Activated gamma-delta T cell (primary cell): ENCODE data around the gene ABHD6.
"Not testable (repeated sequence)": the region's sequence is repeated elsewhere in the genome, so short reads cannot be mapped to it uniquely, and the experiment has no call there.

Source experiments
- DNase-seq: peaks from one replicate; lab custom pipeline; 2025; lab: John Stamatoyannopoulos, UW

ABHD6 gene

GRCh38 chr3:58243976-58244585, 6.5 kb downstream of the ABHD6 start:
- no peak for DNase-seq

GRCh38 chr3:58246148-58247047, 8.8 kb downstream of the ABHD6 start:
- DNase-seq = no peak

- no peak for DNase-seq
Observed at GRCh38 chr3:58249358-58250092, 11.9 kb downstream of the ABHD6 start.

- DNase-seq = no peak
Observed at GRCh38 chr3:58250093-58250707, 12.6 kb downstream of the ABHD6 start.

- no peak for DNase-seq
Observed at GRCh38 chr3:58251631-58252035, 14.0 kb downstream of the ABHD6 start.

GRCh38 chr3:58254144-58254543, 16.6 kb downstream of the ABHD6 start:
- DNase-seq = no peak

GRCh38 chr3:58256061-58256460, 18.5 kb downstream of the ABHD6 start:
- DNase-seq = no peak

- no peak for DNase-seq
Observed at GRCh38 chr3:58256511-58256910, 18.9 kb downstream of the ABHD6 start.

GRCh38 chr3:58258392-58259055, 20.9 kb downstream of the ABHD6 start:
- DNase-seq = no peak

- no peak for DNase-seq
Observed at GRCh38 chr3:58260261-58260731, 22.7 kb downstream of the ABHD6 start.

- no peak for DNase-seq
Observed at GRCh38 chr3:58260733-58261132, 23.1 kb downstream of the ABHD6 start.

GRCh38 chr3:58261954-58262666, 24.5 kb downstream of the ABHD6 start:
- no peak for DNase-seq

- no peak for DNase-seq
Observed at GRCh38 chr3:58266577-58266976, 29.0 kb downstream of the ABHD6 start.

- DNase-seq = not testable (repeated sequence)
Observed at GRCh38 chr3:58267543-58267942, 30.0 kb downstream of the ABHD6 start.

- DNase-seq = no peak
Observed at GRCh38 chr3:58269356-58269755, 31.8 kb downstream of the ABHD6 start.

- no peak for DNase-seq
Observed at GRCh38 chr3:58270485-58270884, 32.9 kb downstream of the ABHD6 start.

GRCh38 chr3:58271901-58272501, 34.4 kb downstream of the ABHD6 start:
- no peak for DNase-seq

GRCh38 chr3:58272891-58273290, 35.3 kb downstream of the ABHD6 start:
- no peak for DNase-seq

- DNase-seq = not testable (repeated sequence)
Observed at GRCh38 chr3:58273362-58273761, 35.8 kb downstream of the ABHD6 start.

GRCh38 chr3:58274027-58274614, 36.5 kb downstream of the ABHD6 start:
- no peak for DNase-seq
